ENCODE measurements around the gene SLC37A1. TPM values are rescaled to one million over a fixed set of nuclear protein-coding genes. Genes with fewer than 3 reads are reported as not detected.

The SLC37A1 gene
- total and polyA plus RNA-seq, 2 of the 13 experiments (the other 11 are each of a cell fraction or from before 2014, with no cell fraction given): 0.22 to 0.40 TPM

DNA sequence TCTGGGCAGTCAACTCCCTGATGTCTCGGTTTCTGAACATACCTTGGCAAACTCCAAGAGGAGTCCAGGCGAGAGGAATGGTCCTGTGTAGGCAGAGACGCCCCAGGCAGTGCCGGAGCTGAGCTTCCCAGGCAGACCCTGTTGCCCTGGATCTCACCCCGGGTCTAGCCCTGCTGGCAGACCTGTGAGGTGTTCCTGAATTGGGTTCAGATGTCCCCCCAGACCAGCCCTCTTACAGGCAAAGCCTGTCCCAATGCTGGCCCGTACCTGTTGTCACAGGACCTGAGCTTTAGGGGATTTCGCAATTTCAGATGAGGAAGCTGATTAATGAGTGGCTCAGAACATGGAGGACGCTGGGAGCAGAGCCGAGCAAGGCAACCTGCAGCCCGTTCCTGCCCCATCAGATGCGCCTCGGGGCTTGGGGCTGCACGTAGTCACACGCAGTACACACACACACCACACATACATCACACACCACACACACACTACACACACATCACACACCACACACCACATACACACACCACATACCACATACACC lies 101.2 kb downstream of the SLC37A1 start (continued):
- TF ChIP-seq ZBTB38 (CRISPR knock-in tag; IDR thresholded peaks at IDR 0.05) (0 out of 2 replicates have a peak, but pooled peaks have one; percentile 31), ZBED4 (CRISPR knock-in tag; IDR thresholded peaks at IDR 0.05; ENCODE audit: borderline replicate concordance) (peak; percentile 39; the same call in 1 of the 2 replicates), CERS6 (CRISPR knock-in tag; IDR thresholded peaks at IDR 0.05) (no peak), XBP1 (CRISPR knock-in tag; IDR thresholded peaks at IDR 0.05) (no peak), ZNF318 (CRISPR knock-in tag; IDR thresholded peaks at IDR 0.05) (no peak), MTA1 (CRISPR knock-in tag; IDR thresholded peaks at IDR 0.05; ENCODE audit: borderline replicate concordance) (no peak), ZNF20 (CRISPR knock-in tag; IDR thresholded peaks at IDR 0.05) (no peak), ZC3H4 (CRISPR knock-in tag; IDR thresholded peaks at IDR 0.05; ENCODE audit: borderline replicate concordance) (no peak), MXD4 (CRISPR knock-in tag; IDR thresholded peaks at IDR 0.05) (no peak), RFX5 (IDR thresholded peaks at IDR 0.05; ENCODE audit: low read depth, low read length) (no peak), AHR (CRISPR knock-in tag; IDR thresholded peaks at IDR 0.05) (no peak), ELF3 (CRISPR knock-in tag; IDR thresholded peaks at IDR 0.05) (peak; percentile 62), CCDC6 (CRISPR knock-in tag; IDR thresholded peaks at IDR 0.05) (no peak), HIVEP1 (CRISPR knock-in tag; IDR thresholded peaks at IDR 0.05) (no peak), ZSCAN20 (CRISPR knock-in tag; IDR thresholded peaks at IDR 0.05; ENCODE audit: borderline replicate concordance) (no peak)
- TF ChIP-seq, protein P1, sequence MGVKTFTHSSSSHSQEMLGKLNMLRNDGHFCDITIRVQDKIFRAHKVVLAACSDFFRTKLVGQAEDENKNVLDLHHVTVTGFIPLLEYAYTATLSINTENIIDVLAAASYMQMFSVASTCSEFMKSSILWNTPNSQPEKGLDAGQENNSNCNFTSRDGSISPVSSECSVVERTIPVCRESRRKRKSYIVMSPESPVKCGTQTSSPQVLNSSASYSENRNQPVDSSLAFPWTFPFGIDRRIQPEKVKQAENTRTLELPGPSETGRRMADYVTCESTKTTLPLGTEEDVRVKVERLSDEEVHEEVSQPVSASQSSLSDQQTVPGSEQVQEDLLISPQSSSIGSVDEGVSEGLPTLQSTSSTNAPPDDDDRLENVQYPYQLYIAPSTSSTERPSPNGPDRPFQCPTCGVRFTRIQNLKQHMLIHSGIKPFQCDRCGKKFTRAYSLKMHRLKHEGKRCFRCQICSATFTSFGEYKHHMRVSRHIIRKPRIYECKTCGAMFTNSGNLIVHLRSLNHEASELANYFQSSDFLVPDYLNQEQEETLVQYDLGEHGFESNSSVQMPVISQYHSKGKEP (CRISPR knock-in tag; IDR thresholded peaks at IDR 0.05): no peak

All from HepG2 (cell line).